Measurements from ENCODE around the gene STK40. TPM values are rescaled to one million over a fixed set of nuclear protein-coding genes. Genes with fewer than 3 reads are reported as not detected.
A peak's percentile ranks its signal among the peaks of the same experiment; 100 is the strongest.

The STK40 gene
- total RNA-seq, 1 experiment from 2014 or later = 4.0 TPM

DNA sequence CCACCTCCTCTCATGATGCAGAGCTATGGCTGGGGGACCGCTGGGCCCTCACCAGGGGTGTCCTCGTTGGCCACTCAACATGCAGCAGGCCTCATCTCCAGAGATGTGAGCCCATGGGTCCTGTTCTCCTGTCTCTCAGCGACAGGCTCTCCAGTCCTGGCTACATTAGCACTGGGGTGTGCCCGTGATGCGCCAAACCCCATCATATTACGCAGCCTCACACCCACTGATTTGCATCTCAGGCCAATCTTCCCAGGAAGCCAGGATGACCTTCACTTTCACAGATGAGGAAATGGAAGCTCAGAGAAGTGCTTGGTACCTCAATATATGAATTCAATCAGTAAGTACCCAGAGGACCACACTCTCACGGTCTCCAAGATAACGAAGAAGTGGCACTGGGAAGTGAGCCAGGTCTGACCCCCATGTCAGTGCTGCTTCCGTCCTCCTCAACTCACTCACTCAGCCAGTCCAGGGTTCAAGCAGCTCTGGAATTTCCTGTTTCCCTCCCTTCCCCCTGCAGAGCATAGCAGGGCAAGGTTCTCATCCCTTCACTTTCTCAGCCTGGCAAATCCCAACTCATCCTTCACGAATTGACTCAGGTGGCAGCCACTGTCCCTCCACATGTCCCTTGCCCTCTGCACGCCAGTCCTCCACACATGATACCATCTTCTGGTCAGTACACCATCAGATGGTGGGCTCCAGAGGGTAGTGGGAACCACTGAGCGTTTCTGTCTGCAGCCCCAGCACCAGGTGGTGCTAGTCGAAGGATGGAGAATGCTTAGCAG is 33.4 kb downstream of the STK40 start:
- DNase-seq (ENCODE audit: low read depth) = no peak
- in situ Hi-C loops (cut with HindIII; ENCODE audit: low pct_unique_long_range_greater_than_20kb, low sequenced_read_pairs) = no loop called here

DNA sequence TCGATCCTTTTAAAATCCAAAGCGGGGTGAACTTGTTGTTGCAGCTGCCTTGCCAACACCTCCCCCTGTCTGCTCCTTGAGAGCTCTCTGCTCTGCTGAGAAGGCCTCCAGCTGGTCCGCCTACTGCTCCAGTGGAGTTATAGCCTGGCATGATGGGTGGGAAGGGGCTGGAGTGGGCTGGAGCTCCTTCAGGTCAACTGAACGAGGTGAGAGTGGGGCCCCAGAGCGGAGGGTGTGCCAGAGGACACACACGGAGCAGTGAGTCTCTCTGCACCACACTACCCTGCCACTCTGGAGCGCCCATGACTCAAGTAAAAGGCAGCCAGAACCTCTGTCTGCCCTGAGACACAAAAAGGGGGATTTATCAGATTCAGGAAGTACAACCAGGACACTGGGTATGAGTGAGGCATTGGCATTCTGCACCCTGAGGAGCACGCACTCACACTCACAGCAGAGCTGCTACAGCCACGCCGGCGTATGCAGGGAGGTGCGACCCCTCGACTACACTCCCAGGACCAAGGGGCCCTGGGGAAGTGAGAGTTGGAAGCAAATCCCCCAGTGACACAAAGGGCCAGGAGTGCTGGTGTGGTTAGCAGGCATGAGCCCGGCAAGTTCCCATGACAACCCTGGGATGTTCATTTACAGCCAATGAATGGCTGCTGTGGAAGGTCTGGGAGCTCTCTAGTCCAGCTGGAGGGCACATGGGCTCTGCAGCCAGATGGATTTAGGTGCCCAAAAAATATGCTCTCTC is 34.3 kb downstream of the STK40 start:
- peak; percentile 67 for DNase-seq (ENCODE audit: low read depth)
- in situ Hi-C loops (cut with HindIII; ENCODE audit: low pct_unique_long_range_greater_than_20kb, low sequenced_read_pairs) = no loop called here

DNA sequence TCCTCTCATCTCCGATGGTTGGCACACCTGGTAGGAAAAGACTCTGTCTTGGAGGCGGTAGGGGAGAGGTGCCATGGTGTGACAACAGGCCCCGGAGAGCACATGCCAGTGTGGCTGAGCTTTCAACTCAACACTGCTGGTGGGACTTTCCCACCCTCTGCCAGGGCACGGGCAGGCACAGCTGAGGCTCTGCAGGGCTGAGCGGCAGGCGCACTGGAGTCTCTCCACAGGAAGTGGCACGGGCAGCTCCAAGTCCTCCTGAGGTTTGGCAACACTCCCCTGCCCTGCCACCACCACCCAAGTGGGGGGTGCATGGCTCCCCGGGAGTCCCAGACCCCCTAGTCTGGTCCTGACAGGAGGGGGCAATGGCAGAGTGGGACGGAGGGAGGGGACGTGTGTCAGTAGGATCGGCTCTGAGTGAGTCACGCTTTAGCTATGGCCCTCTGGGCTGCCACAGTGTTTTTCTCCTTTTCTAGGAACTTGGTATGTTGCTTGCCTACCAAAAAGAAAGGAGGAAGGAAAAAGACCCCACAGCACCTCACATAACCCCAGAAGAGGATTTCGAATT is 35.0 kb downstream of the STK40 start:
- in situ Hi-C loops (cut with HindIII; ENCODE audit: low pct_unique_long_range_greater_than_20kb, low sequenced_read_pairs) = no loop called here
- DNase-seq (ENCODE audit: low read depth) = peak; percentile 75

DNA sequence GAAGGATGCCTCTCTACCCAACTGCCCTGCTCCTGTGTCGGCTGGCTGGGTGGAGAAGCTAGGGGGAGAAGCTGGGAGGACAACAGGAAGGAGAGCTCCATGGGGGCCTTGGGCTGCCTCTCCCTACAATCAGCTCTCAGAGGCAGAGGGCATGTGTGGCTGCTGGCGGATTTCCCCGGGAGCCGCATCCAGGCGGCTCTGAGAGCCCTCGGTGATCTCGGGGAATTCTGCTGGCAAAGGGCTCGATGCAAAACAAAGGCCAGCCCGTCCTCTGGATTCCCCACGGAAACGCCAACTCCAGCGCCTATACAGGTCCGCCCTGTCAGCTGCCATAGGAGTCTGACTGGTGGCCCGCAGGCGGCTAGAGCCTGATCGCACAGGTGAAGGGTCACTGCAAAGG is 35.9 kb downstream of the STK40 start:
- DNase-seq (ENCODE audit: low read depth) = no peak
- in situ Hi-C loops (cut with HindIII; ENCODE audit: low pct_unique_long_range_greater_than_20kb, low sequenced_read_pairs) = no loop called here

DNA sequence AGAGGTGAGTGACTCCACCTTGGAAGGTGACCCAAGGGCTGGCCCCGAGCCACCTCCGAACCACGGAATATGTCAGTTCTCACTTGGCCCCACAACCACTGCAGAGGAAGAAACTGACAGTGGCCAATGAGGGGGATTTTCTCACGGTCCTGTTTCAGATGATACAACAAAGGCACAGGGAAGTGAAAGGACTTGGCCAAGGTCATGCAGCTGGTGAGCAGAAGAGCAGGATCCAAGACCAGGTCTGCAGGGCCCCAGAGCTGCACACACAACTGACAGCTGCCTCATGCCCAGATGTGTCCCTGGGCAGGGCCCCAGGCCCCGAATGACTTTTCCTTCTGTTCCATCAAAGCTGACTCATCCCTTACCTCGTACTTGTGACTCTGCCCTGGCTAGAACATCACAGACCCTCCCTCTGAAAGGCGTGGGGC is 36.5 kb downstream of the STK40 start:
- in situ Hi-C loops (cut with HindIII; ENCODE audit: low pct_unique_long_range_greater_than_20kb, low sequenced_read_pairs) = no loop called here
- no peak for DNase-seq (ENCODE audit: low read depth)

DNA sequence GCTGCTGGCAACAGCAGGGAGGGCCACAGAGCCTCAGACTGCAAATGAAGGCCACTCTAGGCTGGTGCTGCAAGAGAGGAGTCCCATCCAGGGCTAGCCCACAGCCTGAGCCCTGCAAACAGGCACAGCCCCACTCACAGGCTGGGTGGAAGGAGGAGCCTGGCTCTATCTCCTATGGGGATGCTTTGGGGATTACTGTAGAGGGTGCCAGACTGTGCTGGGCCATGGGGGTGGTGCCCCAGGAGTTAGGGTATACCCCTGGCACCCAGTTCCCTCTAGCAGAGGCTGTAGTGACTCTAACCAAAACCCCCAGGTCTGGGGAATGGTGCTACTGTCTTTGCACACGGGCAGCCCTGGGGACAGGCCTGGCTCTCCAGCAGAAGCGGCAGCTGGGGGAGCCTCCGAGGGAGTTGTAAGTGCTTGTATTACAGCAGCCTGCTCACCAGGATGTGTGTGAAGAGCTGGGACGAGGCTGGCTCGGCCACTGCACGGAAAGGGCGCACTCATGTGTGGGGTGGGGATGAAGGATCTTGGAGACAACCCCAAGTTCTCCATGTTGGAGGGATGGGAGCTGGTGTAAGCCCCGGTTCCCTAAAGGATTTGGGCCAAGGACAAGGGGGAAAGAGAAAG is 38.9 kb downstream of the STK40 start:
- DNase-seq (ENCODE audit: low read depth) = no peak
- in situ Hi-C loops (cut with HindIII; ENCODE audit: low pct_unique_long_range_greater_than_20kb, low sequenced_read_pairs) = no loop called here

DNA sequence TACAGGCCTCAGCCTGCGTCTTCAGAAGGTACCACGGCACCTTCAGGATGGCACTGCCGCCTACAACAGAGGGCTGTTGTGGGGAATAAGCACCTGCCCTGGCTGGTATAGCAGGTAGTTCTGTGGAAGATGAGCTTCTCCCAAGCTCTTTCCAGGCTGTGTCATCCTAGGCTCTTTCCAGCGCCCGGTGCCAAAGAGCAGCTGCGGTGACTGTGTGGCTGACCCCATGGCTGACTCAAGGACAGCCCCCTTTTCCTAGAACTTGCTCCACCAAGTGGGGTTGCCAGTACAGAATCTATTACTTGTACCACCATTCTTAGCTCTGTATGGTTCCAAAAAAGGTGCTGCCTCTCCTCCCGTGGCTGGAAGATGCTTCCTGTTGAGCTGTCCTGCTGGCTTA is 40.4 kb downstream of the STK40 start:
- in situ Hi-C loops (cut with HindIII; ENCODE audit: low pct_unique_long_range_greater_than_20kb, low sequenced_read_pairs) = no loop called here
- DNase-seq (ENCODE audit: low read depth) = no peak

DNA sequence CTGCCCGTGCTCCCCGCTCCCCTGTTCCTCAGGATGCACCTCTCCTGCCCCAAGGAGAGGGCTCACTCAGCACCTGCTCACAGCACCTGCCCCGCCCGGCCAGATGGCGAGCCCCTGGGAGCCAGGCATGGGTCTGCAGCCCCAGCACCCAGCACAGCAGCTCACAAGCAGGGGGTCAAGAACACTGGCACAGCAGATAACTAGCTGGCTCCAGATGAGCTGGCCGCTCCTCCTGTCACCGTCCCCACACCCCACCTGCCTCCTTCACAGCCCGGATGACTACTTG is 41.4 kb downstream of the STK40 start:
- DNase-seq (ENCODE audit: low read depth) = no peak
- in situ Hi-C loops (cut with HindIII; ENCODE audit: low pct_unique_long_range_greater_than_20kb, low sequenced_read_pairs) = no loop called here

DNA sequence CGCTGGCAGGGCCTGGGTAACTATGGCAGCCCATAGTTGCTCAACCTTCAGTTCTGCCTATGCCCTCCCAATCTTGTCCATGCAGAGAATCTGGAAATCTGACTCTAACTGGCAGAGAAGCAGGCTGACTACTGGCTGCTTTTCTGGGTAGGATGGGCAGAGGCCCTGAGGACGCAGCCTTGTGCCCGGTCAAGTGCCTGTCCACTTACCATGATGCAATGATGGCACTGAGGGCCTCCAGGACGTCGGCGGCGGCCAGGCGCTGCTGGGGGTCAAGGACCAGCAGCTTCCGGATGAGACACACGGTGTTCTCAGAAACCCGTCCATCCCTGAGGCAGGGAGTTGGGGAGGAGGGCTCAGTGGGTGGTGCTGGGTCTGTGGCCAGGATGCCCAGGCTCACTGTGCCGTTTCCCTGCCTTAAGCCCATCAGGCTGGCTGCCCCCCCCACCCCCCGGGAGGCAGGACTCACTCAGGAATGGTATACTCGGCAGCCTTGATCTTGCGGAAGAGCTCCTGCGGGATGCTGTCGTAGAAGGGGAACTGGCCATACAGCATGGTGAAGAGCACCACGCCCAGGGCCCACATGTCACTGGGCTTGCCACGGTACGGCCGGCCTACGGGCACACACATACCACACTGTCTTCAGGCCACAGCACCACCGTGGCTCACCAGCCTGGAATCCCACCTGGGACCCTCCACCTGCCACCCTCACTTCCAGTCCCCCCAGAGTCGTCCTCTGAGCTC is 41.9 kb downstream of the STK40 start:
- in situ Hi-C loops (cut with HindIII; ENCODE audit: low pct_unique_long_range_greater_than_20kb, low sequenced_read_pairs) = no loop called here

DNA sequence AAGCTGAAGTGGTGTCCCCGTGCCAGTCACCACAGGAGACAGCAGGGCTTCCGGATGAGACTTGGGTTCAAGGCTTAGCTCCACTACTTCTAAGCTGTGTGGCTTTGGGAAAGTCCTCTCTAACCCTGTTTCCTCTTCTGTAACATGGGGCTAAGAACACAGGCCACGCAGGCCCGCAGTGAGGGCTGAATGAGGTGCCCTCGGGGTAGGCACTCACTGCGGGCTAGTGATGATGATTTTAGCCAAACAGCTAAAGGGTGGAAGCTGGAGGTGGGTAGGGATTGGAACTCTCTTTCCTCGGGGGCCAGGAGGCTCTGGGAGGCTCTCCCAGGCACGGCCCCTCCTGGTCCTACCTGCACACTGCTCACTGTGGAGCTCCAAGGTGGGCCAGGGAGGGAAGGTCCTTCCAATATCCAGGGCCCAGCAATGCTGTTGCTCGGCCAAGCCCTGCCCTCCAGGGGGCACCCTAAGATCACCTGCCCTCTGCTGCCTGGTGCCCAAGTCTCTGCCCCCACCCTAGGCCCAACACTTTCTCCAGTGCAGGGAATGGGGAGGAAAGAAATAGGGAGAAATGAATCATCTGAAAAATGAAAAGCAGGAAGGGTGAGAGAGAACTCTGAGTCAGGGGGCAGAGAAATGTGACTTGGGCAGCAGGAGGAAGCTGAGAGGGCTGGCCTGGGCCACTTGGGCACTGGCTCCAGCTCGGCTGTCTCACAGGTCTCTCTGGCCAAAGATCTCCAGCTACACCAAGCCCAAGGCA is 43.1 kb downstream of the STK40 start:
- DNase-seq (ENCODE audit: low read depth) = peak; percentile 66

More for the DNA sequence above, 41.9 kb downstream of the STK40 start:
- no peak for DNase-seq (ENCODE audit: low read depth)

DNA sequence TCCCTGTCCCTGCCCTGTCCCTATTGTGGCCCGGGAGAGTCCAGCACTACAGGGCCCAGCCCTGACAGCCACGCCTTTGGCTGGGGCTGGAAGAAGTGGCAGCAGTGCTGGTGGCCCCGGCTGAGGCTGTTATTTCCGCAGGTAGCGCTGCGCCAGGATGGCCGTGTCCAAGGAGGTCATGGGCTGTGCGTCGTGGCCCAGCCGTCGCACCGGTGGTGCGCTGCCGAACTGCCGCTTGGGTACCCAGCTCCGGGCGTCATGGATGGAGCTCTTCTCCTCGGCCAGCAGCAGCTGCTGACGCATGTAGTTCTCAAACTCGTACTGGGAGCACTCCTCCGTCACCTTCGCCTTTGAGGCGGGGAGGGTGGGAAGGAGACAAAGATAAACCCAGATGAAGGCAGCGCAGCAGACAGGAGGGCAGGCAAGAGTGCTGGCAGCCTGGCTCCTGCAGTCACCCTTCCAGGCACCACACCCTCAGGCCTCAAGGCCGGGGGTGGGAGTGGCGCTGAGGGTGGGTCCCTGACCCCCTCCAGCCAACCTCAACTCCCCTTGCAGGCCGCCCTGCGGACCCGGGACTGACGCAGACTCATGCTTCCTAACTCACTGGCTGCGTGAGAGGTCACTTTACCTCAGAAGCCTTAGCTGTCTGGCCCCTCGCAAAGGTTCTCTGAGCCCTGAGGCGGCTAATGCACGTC is 44.0 kb downstream of the STK40 start:
- in situ Hi-C loops (cut with HindIII; ENCODE audit: low pct_unique_long_range_greater_than_20kb, low sequenced_read_pairs) = no loop called here
- DNase-seq (ENCODE audit: low read depth) = no peak

More for the DNA sequence above, 43.1 kb downstream of the STK40 start:
- in situ Hi-C loops (cut with HindIII; ENCODE audit: low pct_unique_long_range_greater_than_20kb, low sequenced_read_pairs) = no loop called here

DNA sequence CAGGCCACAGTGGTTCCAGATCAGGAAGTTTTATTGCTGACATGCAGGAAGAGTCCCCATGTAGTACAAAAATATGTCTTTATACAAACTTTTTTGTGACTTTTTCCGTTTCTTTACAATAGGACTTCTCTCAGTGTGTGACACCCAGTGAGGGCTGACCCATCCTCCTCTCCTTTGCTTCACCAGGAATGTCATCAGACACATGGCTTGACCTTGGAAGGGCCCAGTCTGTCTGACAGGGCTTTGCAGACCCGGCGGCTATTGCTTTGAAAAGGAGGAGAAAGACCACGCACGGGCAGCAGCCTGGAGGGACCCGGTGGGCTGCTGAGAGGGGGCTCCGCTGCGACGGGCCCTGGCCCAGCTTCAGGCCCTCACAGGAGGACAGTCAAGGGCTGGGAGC is 46.1 kb downstream of the STK40 start:
- in situ Hi-C loops (cut with HindIII; ENCODE audit: low pct_unique_long_range_greater_than_20kb, low sequenced_read_pairs) = no loop called here
- DNase-seq (ENCODE audit: low read depth) = no peak

DNA sequence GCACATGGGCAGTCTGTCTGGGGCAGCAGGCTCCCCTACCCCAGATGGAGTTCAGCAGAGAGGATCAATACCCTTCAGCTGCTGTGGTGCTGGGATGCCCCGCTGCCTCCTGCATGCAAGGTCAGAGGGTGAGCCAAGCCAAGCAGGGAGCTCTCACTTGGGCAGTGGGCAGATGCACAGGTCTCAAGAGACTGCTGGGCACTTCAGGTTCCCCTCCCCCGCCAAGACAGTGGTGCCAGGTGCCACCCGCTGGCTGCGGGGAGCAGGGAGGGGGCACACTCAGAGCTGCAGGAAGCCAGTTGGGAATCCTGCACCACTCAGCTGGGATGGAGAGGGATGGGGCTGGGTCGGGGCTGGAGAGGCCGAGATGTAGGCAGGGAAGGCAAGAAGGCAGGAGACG is 46.5 kb downstream of the STK40 start:
- no peak for DNase-seq (ENCODE audit: low read depth)
- in situ Hi-C loops (cut with HindIII; ENCODE audit: low pct_unique_long_range_greater_than_20kb, low sequenced_read_pairs) = no loop called here

DNA sequence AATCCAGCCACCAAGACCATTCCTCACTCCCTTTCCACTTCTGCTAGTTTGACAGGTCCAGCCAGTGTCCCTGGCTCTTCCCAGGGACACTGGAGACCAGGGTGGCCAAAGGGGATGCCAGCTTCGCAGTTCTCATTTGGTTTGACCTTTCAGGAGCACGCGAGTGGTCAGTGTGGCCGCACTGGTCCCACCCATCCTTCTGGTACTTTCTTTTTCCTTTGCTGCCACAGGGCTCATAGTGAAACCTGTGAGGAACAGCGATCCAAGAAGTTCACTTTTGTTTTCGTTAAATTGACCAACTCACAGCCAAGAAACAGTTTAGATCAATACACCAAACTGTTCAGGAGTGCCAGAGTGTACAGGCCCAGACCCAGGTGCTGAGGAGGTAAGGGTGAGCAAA is 47.9 kb downstream of the STK40 start:
- DNase-seq (ENCODE audit: low read depth) = no peak
- in situ Hi-C loops (cut with HindIII; ENCODE audit: low pct_unique_long_range_greater_than_20kb, low sequenced_read_pairs) = no loop called here

DNA sequence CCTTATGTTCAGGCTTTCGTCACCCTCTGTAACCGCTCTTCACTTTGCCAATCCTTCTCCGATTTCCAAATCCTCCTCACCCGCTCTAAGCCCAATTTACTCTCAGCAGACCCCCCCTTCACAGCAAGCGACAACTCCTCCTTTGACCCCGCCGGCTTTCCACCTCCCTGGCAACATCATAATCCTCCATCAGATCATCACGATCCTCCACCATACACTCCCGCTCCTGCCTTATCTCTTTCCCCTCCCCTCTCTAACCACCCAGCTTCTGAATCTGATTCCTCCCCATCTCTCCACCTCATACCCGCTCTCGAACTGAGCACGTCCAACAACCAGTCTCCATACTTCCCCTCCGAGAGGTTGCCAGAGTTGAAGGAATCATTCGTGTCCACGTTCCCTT is 54.8 kb downstream of the STK40 start:
- no peak for DNase-seq (ENCODE audit: low read depth)
- in situ Hi-C loops (cut with HindIII; ENCODE audit: low pct_unique_long_range_greater_than_20kb, low sequenced_read_pairs) = no loop called here

DNA sequence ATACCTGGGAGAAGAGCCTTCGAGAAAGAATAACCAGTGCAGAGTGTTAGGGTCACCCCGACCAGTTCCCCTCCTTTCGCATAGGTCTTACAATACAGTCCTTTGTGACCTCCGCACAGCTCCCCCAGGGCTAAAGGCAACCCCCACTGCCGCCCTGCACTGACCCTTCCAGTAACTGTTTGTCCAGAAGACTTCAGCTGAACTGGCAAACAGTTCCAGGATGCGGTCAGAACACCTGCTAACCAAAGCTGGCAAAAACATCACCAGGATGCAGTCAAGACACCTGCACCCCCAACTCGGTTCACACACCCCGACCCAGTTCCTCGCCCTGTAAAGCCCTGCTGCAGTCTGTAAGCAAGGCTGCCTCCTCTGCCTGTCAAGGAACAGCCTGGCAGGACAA is 55.9 kb downstream of the STK40 start:
- DNase-seq (ENCODE audit: low read depth) = no peak
- in situ Hi-C loops (cut with HindIII; ENCODE audit: low pct_unique_long_range_greater_than_20kb, low sequenced_read_pairs) = no loop called here

DNA sequence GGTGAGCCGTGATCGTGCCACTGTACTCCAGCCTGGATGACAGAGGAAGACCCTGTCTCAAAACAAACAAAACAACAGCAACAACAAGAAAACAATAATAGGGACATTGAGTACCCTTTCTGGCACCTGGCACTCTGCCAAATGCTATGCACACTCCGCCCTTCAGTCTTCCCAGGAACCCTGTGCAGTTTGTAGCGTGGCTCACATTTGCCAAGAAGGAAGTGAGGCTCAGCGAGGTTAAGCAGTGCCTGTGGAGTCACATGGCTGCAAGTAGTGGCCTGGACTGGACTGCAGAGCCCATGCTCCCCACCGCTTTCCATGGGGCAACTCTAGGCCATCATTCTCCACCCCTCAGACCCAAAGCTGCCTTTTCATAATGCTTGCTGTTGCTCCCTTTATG is 57.0 kb downstream of the STK40 start:
- DNase-seq (ENCODE audit: low read depth) = no peak
- in situ Hi-C loops (cut with HindIII; ENCODE audit: low pct_unique_long_range_greater_than_20kb, low sequenced_read_pairs) = no loop called here

Measured in Caki2 (cell line).